HG02840 (cell line): Measurements from ENCODE around the gene OPCML.

ENCODE experiments used
- ATAC-seq: cut with Tn5 transposase; IDR thresholded peaks from one replicate; pipeline ENCODE4 v1.9.1; 2021; ENCODE audit warnings: mild to moderate bottlenecking, moderate library complexity, moderate number of reproducible peaks; ENCODE audit not compliant: unreplicated experiment, low FRiP score

The OPCML gene

DNA sequence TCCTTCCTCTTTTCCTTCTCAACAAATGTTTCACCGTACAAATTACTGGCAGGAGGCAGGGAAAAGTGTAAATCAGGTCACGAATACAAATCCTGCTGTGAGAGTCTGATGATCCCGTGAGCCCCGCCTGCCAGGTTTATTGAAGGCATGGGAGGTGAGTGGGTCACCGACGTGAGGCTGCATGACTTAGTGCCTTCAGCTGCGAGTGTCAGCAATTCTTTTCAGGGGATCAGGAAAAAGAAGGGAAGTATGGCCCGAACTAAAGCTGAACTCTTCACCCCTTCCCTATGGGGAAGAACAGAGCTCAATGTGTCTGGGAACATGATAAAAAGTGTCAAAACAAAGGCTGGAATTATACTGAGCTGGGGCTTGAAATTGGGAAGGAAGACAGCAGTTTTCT is 166.2 kb downstream of the OPCML start:
- no peak for ATAC-seq

GRCh38 chr11:133362916-133363315 is 169.4 kb downstream of the OPCML start:
- ATAC-seq, result no peak

GRCh38 chr11:133362156-133362555 is 170.1 kb downstream of the OPCML start:
- ATAC-seq, result no peak

DNA sequence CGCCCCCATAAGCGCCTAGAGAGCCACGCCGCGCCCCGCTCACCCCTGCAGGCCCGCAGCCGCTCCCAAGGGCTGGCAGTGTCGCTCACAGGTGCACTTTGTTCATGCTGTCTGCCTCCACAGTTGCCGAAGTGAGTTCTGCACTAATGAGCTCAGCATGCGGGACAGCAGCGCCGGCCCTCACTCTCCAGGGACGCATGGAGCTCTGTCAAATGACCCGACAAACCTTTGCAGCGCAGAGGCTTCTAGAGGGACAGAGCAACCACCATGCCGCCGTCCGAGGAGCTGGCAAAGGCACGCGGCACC is 170.7 kb downstream of the OPCML start:
- no peak for ATAC-seq

GRCh38 chr11:133360860-133361688 is 171.2 kb downstream of the OPCML start:
- no peak for ATAC-seq

DNA sequence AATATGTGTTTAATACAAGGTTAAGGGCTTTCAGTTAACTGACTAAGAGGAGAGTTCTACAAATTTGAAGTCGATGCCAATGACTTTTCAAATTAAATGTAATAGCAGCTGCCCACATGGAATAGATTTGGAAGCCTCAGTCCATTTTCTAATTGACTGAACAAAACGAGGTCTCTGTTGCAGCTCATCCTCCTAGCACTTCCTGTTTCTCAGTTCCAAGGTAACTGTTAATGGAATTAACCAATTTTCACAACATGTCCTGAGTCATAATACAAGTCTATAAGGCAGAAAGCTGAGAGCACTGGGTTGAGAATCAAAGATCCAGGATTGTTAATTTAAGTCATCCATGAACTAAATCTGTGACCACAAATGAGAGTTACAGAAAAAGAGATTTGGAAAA is 177.2 kb downstream of the OPCML start:
- ATAC-seq, result no peak

DNA sequence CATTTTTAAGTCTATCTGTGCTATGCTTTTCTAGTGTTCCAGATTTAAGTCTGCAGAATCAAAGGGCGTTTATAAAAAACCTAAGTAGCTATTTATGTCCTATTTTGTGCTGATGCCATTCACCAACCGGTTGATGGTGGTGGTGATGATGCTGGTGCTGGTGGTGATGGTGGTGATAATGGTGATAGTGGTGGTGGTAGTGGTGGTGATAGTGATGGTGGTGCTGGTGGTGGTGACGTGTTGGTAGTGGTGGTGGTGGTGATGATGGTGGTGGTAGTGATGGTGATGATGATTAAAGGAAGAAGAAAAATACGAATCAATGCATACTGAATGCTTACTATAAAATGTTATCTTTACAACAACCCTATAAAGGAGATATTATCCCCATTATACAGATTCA is 178.2 kb downstream of the OPCML start:
- ATAC-seq, result no peak

- ATAC-seq, result no peak
Measured at GRCh38 chr11:133350045-133350444, 182.3 kb downstream of the OPCML start.

DNA sequence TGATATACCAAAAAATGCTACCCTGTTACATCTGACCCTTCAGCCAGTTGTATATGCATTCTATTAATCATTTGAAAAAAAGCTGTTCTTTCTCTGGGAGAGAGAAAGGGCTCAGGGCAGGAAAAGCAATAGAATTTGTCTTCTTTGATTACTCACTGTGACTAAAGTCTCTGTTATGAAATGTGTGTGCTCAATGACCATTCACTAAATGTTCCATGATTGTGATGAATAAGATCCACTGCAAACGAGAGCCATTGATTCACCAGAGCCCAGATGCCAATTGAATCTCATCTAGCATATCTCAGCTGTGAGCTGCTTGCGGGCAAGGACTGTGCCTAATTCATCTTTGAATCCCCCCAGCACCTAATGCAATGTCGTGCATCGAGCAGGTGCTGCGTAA is 184.3 kb downstream of the OPCML start:
- no peak for ATAC-seq

GRCh38 chr11:133346137-133346536 is 186.2 kb downstream of the OPCML start:
- ATAC-seq, result no peak

DNA sequence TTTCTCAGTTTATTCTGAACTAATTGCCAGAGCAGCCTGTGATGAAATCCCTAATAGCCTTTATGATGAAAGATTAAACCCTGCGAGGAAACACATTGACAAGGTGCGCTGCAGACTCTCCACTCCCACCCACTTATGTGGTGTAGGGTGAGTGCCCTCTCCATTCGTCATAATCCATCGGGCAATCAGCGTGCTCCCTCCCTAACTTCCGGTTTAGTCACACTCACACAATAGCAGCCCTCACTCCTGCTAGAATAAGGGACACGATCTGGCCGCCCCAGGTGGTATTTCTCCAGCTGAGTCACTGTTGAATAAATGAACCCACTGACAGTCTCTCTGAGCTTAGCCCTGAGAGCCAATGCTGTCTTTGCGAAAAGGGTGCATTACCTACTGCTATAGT is 188.3 kb downstream of the OPCML start:
- ATAC-seq, result no peak

GRCh38 chr11:133339495-133340140 is 192.7 kb downstream of the OPCML start:
- ATAC-seq, result no peak

GRCh38 chr11:133338588-133338987 is 193.7 kb downstream of the OPCML start:
- no peak for ATAC-seq

DNA sequence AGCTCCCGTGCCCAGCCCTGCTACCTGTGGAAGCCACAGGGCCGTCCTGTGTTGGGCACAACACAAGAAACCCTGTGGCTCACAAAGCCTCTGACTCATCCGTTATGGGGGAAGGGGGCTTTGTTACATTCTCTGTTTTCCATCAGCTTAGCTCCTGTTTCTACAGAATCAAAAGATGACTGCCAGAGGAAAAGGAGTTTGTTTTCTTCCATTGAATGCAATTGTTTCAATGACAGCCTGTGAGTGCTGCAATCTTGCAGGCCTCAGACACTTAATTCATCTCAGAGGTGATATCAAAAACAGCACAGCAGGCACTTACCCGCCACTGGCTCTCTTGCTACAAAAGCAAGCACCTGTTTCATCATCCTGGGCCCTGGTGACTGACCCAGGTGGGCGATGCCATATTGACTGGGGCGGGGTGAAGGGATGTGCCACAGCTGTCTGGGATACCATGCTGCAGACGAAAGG is 194.3 kb downstream of the OPCML start:
- no peak for ATAC-seq

- no peak for ATAC-seq
Measured at GRCh38 chr11:133337193-133337592, 195.1 kb downstream of the OPCML start.

- ATAC-seq, result no peak
Measured at GRCh38 chr11:133331031-133331430, 201.3 kb downstream of the OPCML start.

- ATAC-seq, result no peak
Measured at GRCh38 chr11:133326849-133327248, 205.5 kb downstream of the OPCML start.

DNA sequence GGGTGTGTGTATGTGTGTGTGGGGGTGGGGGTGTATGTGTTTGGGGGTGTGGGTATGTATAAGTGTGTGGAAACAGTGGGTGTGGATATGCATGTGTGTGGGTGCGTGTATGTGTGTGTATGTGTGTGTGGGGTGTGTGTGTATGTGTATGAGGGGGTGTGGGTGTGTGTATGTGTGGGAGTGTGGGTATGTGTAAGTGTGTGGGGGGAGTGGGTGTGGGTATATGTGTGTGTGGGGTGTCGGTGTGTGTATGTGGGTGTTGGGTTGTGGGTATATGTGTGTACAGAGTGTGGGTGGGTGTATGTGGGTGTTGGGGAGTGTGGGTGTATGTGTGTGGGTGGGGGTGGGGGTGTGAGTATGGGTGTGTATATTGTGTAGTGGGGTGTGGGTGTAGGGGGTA is 206.0 kb downstream of the OPCML start:
- ATAC-seq, result no peak

DNA sequence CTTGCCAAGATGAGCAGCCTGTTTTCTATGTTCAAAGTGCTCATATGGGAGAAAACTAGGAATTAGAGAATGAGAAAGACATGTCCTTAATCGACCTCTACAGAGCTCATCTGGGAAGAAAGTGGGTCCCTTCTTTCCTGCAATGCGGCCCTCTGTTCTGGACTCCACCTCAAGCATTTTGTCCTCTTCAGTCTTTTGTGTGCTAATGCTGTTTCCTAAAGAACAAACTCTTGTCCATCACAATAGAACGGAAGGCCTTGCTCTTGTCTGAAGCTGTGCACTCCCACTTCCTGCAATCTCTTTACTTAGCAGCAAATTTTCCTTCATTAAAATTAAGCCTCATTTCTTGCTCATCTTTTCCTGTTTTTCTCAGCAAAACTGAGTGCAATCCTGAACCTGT is 206.6 kb downstream of the OPCML start:
- no peak for ATAC-seq

DNA sequence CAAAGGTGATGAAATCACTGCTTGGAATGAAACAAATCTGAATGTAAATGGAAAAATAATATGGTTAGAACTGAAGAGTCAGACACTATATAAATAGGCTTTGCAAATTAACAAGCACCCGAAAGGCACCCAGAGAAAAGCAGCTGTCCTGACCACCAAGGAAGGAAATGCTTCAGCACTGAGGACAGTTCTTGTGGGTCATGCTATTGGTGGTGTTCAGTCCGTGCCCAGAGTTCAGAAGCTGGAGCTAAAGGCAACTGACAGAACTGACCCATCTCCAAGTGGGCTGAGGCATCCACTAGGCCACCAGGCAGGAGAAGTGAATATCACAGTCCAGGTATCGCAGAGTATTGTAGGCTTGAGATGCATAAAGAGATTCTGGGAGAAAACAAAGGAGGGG is 208.9 kb downstream of the OPCML start:
- ATAC-seq, result no peak

DNA sequence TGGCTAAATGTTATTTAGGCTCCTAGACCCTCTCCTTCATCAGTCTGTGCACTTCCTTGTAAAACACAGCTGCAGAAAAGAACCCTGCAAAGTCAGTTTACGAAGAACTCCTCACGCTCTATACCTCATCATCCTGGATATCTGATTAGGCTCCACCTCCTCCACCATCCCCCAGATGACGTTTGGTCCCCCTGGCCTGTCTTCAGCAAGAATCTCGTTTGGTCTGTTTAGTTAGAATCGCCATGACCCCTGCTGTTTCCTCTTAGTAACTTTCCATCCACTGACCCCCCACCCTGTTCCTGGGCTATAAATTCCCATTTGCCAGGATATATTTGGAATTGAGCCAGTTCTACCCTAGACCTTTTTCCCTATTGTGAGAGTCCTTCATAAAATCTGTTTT is 214.1 kb downstream of the OPCML start:
- ATAC-seq, result no peak

DNA sequence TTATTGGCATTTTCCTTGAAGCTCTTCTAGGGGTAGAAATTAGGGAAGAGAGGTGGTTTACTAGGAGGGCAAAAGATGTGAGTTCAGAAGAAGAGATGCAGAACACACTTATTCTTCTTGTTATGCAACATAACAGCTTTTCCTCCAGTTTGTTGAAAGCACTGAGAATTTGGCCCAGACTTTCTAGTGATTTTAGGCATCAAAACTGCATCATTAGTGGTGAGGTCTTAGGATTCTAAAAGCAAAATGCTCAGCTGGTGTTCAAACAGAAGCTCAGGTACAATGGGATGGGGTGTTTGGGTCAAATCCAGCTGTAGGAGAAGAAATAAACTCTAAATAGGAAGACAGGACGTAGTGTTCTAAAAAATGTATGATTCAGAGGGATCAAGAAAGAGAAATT is 221.1 kb downstream of the OPCML start:
- no peak for ATAC-seq
